Right cardiac atrium (tissue), 5 donors: ENCODE measurements around the gene KCNC3. TPM values are rescaled to one million over a fixed set of nuclear protein-coding genes. Genes with fewer than 3 reads are reported as not detected.

Source experiments
- ATAC-seq, 2 donors: fragments of 200-7000 bp; cut with Tn5 transposase; one replicate each; pipeline versions ENCODE4 v1.8.0 to v1.9.1; 2020; ENCODE audit warnings: moderate library complexity in 2 of 2, mild to moderate bottlenecking in 1 of 2
- DNase-seq, 3 donors: peaks; one replicate each; pipeline ENCODE4 v3.0.0-alpha.2; 2020
- H3K27ac ChIP-seq: one replicate; pipeline ENCODE4 v1.5.1; 2013; ENCODE audit warnings: mild to moderate bottlenecking, low read length, control low read depth, moderate library complexity
- H3K27me3 ChIP-seq: one replicate; pipeline ENCODE4 v1.6.1; 2013; ENCODE audit not compliant: control insufficient read depth, insufficient read depth
- H3K4me1 ChIP-seq: one replicate; pipeline ENCODE4 v1.6.1; 2013; ENCODE audit warnings: low read length; ENCODE audit not compliant: control insufficient read depth, insufficient read depth
- H3K4me3 ChIP-seq: one replicate; pipeline ENCODE4 v1.5.1; 2013; ENCODE audit warnings: low read length, control low read depth
- H3K9me3 ChIP-seq: one replicate; pipeline ENCODE4 v1.6.1; 2013; ENCODE audit warnings: low read length; ENCODE audit not compliant: control insufficient read depth
- WGBS: extraction: QIAGEN DNeasy Blood & Tissue Kit; methylation state at CpG from one replicate; pipeline ENCODE4 v1.1.7; 2013; 5-methylcytosine and 5-hydroxymethylcytosine counted together
- intact Hi-C, 4 donors: fragments of 100-400 bp; cut with DNase I; formaldehyde crosslinking; loops; one replicate each; pipeline versions ENCODE4 v1.11.0 to v1.14.0; 2022 to 2023
- polyA plus RNA-seq: library from polyadenylated mRNA; stranded (reverse); fragments of 200-250 nt; gene quantifications from one replicate; pipeline ENCODE4 v1.2.3, GENCODE V29; 2013
- total RNA-seq, 4 donors: library from RNA; stranded (reverse); fragmentation: NEBNext Ultra II Directional; extraction: Animal tissue kit (Norgen Biotek cat#: 25700); gene quantifications; one replicate each; pipeline ENCODE4 v1.2.1, GENCODE V29; 2021
- donor health status: healthy with polysubstance abuse.
- donor health status: DM: no; HTN: yes; CAD: no.
- donor health status: DM: no; HTN: no; CAD: no.
- donor health status: DM: no; HTN: yes; CAD: no; lungs with severe emphysema.
- donor health status: DM: yes; HTN: yes; CAD: no.

Gene KCNC3
- total and polyA plus RNA-seq, 5 donors: 3.0 to 6.1 (median 4.8) TPM

- no peak overlapping the region for H3K27ac ChIP-seq
- no peaks in the 10 kb centered on the region for H3K9me3 ChIP-seq
- 81% methylated on average over 10 of the region's 10 CpGs for WGBS
- intact Hi-C loops: no loop called here
- no peak overlapping the region for H3K4me3 ChIP-seq
- no peak for ATAC-seq
- DNase-seq: no peak
- no peaks in the 10 kb centered on the region for H3K4me1 ChIP-seq
- no peaks in the 10 kb centered on the region for H3K27me3 ChIP-seq
Observed at GRCh38 chr19:50301607-50301971, 27.6 kb downstream of the KCNC3 start.

- no peak overlapping the region for H3K4me3 ChIP-seq
- H3K27me3 ChIP-seq: no peaks in the 10 kb centered on the region
- no peak overlapping the region for H3K27ac ChIP-seq
- H3K9me3 ChIP-seq: no peaks in the 10 kb centered on the region
- H3K4me1 ChIP-seq: no peaks in the 10 kb centered on the region
- 68% methylated on average over 10 of the region's 10 CpGs for WGBS
- DNase-seq (no peak), ATAC-seq (no peak)
- intact Hi-C loops: no loop called here
Observed at GRCh38 chr19:50300814-50301606, 28.2 kb downstream of the KCNC3 start.

- 36% methylated on average over 2 of the region's 2 CpGs for WGBS
- no peaks in the 10 kb centered on the region for H3K9me3 ChIP-seq
- intact Hi-C loops: no loop called here
- no peak overlapping the region for H3K4me3 ChIP-seq
- DNase-seq: no peak
- no peaks in the 10 kb centered on the region for H3K4me1 ChIP-seq
- H3K27ac ChIP-seq: no peak overlapping the region
- ATAC-seq: no peak
- no peaks in the 10 kb centered on the region for H3K27me3 ChIP-seq
Observed at GRCh38 chr19:50300051-50300450, 29.1 kb downstream of the KCNC3 start.

GRCh38 chr19:50293263-50294004 lies 35.7 kb downstream of the KCNC3 start:
- intact Hi-C loops: no loop called here
- ATAC-seq: no peak
- no peak for DNase-seq
- WGBS: 73% methylated on average over 14 of the region's 14 CpGs
- Histone ChIP-seq H3K9me3 (no peaks in the 10 kb centered on the region), H3K4me1 (no peaks in the 10 kb centered on the region), H3K27me3 (no peaks in the 10 kb centered on the region), H3K4me3 (no peak overlapping the region), H3K27ac (no peak overlapping the region)

- no peaks in the 10 kb centered on the region for H3K4me1 ChIP-seq
- no peak overlapping the region for H3K27ac ChIP-seq
- H3K9me3 ChIP-seq: no peaks in the 10 kb centered on the region
- no peaks in the 10 kb centered on the region for H3K27me3 ChIP-seq
- intact Hi-C loops: no loop called here
- H3K4me3 ChIP-seq: no peak overlapping the region
- ATAC-seq (no peak), DNase-seq (no peak)
- 65% methylated on average over 11 of the region's 11 CpGs for WGBS
Observed at GRCh38 chr19:50292216-50292827, 36.9 kb downstream of the KCNC3 start.

GRCh38 chr19:50290775-50291174 lies 38.4 kb downstream of the KCNC3 start:
- H3K27ac ChIP-seq: no peak overlapping the region
- ATAC-seq: no peak
- intact Hi-C loops: no loop called here
- WGBS: 60% methylated on average over 15 of the region's 15 CpGs
- no peak for DNase-seq
- no peak overlapping the region for H3K4me3 ChIP-seq
- no peaks in the 10 kb centered on the region for H3K4me1 ChIP-seq
- H3K27me3 ChIP-seq: no peaks in the 10 kb centered on the region
- no peaks in the 10 kb centered on the region for H3K9me3 ChIP-seq

- intact Hi-C loops: no loop called here
- DNase-seq: no peak
- H3K27ac ChIP-seq: no peak overlapping the region
- no peaks in the 10 kb centered on the region for H3K4me1 ChIP-seq
- H3K27me3 ChIP-seq: no peaks in the 10 kb centered on the region
- no peak overlapping the region for H3K4me3 ChIP-seq
- no peak for ATAC-seq
- no peaks in the 10 kb centered on the region for H3K9me3 ChIP-seq
- WGBS: 67% methylated on average over 6 of the region's 6 CpGs
Observed at GRCh38 chr19:50290011-50290410, 39.2 kb downstream of the KCNC3 start.

- intact Hi-C loops: no loop called here
- no peak overlapping the region for H3K27ac ChIP-seq
- H3K9me3 ChIP-seq: no peaks in the 10 kb centered on the region
- WGBS: 77% methylated on average over 5 of the region's 5 CpGs
- no peaks in the 10 kb centered on the region for H3K27me3 ChIP-seq
- ATAC-seq (no peak), DNase-seq (no peak)
- no peak overlapping the region for H3K4me3 ChIP-seq
- no peaks in the 10 kb centered on the region for H3K4me1 ChIP-seq
Observed at GRCh38 chr19:50288954-50289353, 40.2 kb downstream of the KCNC3 start.

- Histone ChIP-seq H3K27me3 (no peaks in the 10 kb centered on the region), H3K27ac (no peak overlapping the region), H3K4me3 (no peak overlapping the region), H3K9me3 (no peaks in the 10 kb centered on the region), H3K4me1 (no peaks in the 10 kb centered on the region)
- intact Hi-C loops: no loop called here
- WGBS: 90% methylated on average over 2 of the region's 2 CpGs
- ATAC-seq (no peak), DNase-seq (no peak)
Observed at GRCh38 chr19:50287331-50287730, 41.8 kb downstream of the KCNC3 start.

GRCh38 chr19:50286443-50286842 lies 42.7 kb downstream of the KCNC3 start:
- Histone ChIP-seq H3K27me3 (no peaks in the 10 kb centered on the region), H3K4me3 (no peak overlapping the region), H3K4me1 (no peaks in the 10 kb centered on the region), H3K27ac (no peak overlapping the region), H3K9me3 (no peaks in the 10 kb centered on the region)
- no peak for DNase-seq
- intact Hi-C loops: no loop called here
- ATAC-seq: no peak
- WGBS: 90% methylated on average over 18 of the region's 18 CpGs

GRCh38 chr19:50285833-50286232 lies 43.3 kb downstream of the KCNC3 start:
- Histone ChIP-seq H3K4me3 (no peak overlapping the region), H3K27me3 (no peaks in the 10 kb centered on the region), H3K4me1 (no peaks in the 10 kb centered on the region), H3K27ac (no peak overlapping the region), H3K9me3 (no peaks in the 10 kb centered on the region)
- no peak for ATAC-seq
- DNase-seq: no peak
- 73% methylated on average over 2 of the region's 2 CpGs for WGBS
- intact Hi-C loops: no loop called here
